Mesodermal cell (in vitro differentiated cells): ENCODE measurements around the gene PDILT. TPM values are rescaled to one million over a fixed set of nuclear protein-coding genes. Genes with fewer than 3 reads are reported as not detected.
"Not testable (repeated sequence)": the region's sequence is repeated elsewhere in the genome, so short reads cannot be mapped to it uniquely, and the experiment has no call there.

ENCODE experiments used
- H3K27ac ChIP-seq: 2 replicates; pipeline ENCODE4 v1.7.0; 2013; ENCODE audit warnings: mild to moderate bottlenecking, low read depth, low read length, moderate library complexity; ENCODE audit not compliant: severe bottlenecking
- H3K36me3 ChIP-seq: 2 replicates; pipeline ENCODE4 v1.7.1; 2013; ENCODE audit warnings: mild to moderate bottlenecking, low read length, moderate library complexity; ENCODE audit not compliant: control insufficient read depth, insufficient read depth
- H3K4me1 ChIP-seq: one replicate; pipeline ENCODE4 v1.7.1; 2013; ENCODE audit warnings: mild to moderate bottlenecking, low read length; ENCODE audit not compliant: insufficient read depth, control insufficient read depth, poor library complexity, severe bottlenecking
- H3K4me3 ChIP-seq: 2 replicates; pipeline ENCODE4 v1.7.0; 2013; ENCODE audit warnings: low read length, control low read depth, mild to moderate bottlenecking; ENCODE audit not compliant: insufficient read depth, poor library complexity, severe bottlenecking; ENCODE audit errors: extremely low read depth
- H3K9me3 ChIP-seq: 2 replicates; pipeline ENCODE4 v1.7.1; 2013; ENCODE audit warnings: mild to moderate bottlenecking, low read length, moderate library complexity; ENCODE audit not compliant: control insufficient read depth
- WGBS, 2 experiments: methylation state at CpG; one replicate each; pipeline ENCODE4 v1.1.5; 2013; ENCODE audit warnings: missing lambda C conversion rate in 2 of 2; ENCODE audit not compliant: insufficient coverage in 2 of 2; 5-methylcytosine and 5-hydroxymethylcytosine counted together
- polyA plus RNA-seq, 2 experiments: library from polyadenylated mRNA; stranded (reverse); fragments of 50-300 nt; gene quantifications; one replicate each; pipeline ENCODE4 v1.2.3, GENCODE V29; 2013

The PDILT gene, protein sequence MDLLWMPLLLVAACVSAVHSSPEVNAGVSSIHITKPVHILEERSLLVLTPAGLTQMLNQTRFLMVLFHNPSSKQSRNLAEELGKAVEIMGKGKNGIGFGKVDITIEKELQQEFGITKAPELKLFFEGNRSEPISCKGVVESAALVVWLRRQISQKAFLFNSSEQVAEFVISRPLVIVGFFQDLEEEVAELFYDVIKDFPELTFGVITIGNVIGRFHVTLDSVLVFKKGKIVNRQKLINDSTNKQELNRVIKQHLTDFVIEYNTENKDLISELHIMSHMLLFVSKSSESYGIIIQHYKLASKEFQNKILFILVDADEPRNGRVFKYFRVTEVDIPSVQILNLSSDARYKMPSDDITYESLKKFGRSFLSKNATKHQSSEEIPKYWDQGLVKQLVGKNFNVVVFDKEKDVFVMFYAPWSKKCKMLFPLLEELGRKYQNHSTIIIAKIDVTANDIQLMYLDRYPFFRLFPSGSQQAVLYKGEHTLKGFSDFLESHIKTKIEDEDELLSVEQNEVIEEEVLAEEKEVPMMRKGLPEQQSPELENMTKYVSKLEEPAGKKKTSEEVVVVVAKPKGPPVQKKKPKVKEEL
- not detected for polyA plus RNA-seq (2013, experiment 1 of 2)
- polyA plus RNA-seq (2013, experiment 2 of 2): not detected

DNA sequence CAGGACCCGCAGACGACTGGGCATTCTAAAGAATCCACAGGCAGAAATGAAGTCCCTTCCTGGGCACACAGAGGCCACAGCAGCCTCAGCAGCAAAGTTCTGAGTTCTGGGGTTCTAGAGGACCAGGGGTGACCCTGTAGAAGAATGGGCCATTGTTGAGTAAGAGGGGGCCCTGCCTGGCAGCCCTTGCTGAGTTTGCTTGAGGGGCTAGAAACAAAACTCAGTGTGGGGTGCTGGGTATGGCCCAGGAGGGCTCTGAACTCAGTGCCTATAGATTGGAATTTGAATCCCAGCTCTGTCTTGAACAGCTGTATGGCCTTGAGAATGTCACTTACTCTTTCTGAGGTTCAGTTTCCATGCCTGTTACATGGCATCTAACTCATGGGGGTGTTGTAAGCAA lies at the start of gene PDILT:
PDILT (minus strand) TSS at position 101 of the 400 bp plus-strand sequence. CDS start 5,437 bp downstream, outside the sequence.
- Histone ChIP-seq H3K36me3 (no peaks in the 10 kb centered on the region), H3K4me1 (no peaks in the 10 kb centered on the region), H3K4me3 (no peak within 1 kb of the TSS), H3K27ac (no peak within 1 kb of the TSS), H3K9me3 (no peaks in the 10 kb centered on the region)
- WGBS, 2 experiments: 86 to 100% methylated on average over 2 of the region's 2 CpGs

DNA sequence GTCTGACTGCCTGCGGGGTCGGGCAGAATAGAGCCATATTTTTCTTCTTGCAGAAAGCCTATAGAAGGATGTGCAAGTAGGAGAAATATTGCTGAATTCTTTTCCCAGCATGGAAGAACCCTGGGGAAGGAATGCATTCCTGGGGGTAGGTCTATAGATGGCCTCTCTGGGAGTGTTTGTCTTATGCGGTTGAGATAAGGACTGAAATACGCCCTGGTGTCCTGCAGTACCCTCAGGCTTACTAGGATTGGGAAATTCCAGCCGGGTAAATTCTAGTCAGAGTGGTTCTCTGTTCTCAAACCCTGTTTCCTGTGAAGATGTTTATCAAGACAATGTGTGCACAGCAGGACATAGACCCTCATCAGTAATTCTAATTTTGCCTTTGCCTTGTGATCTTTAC lies 49.1 kb upstream of the PDILT start:
- not testable (repeated sequence) for H3K36me3 ChIP-seq
- no CpG with 5 or more reads among the region's 5 CpGs for WGBS, 2 experiments

DNA sequence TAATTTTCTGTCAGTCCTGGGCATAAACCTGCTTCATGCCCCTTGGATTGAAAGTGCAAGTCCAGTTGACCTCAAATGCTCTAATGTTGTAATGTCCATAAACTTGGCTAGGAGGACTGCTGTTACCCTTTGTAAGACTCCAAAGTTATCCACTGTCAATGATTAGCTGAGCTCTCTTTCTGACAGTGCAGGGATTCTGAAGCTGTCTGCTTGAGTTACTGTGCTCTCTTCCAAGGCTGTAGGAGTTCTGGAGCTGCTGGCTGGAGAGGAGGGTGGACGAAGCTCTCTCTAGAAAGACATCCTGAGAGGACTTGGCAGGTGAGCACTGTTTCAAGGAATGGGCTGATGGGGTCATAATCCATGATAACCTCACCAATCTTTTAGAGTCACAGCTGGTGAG lies 46.8 kb upstream of the PDILT start, which contains the start of gene ACSM2A:
ACSM2A (plus strand) TSS at position 158 of the 400 bp plus-strand sequence. CDS start 8,594 bp downstream, outside the sequence.
- no CpG with 5 or more reads among the region's 1 CpG for WGBS, 2 experiments
- not testable (repeated sequence) for H3K36me3 ChIP-seq, H3K4me3 ChIP-seq, H3K9me3 ChIP-seq, H3K4me1 ChIP-seq, H3K27ac ChIP-seq

More for the DNA sequence above, 49.1 kb upstream of the PDILT start:
- H3K4me1 ChIP-seq, H3K4me3 ChIP-seq, H3K27ac ChIP-seq, H3K9me3 ChIP-seq: not testable (repeated sequence)

DNA sequence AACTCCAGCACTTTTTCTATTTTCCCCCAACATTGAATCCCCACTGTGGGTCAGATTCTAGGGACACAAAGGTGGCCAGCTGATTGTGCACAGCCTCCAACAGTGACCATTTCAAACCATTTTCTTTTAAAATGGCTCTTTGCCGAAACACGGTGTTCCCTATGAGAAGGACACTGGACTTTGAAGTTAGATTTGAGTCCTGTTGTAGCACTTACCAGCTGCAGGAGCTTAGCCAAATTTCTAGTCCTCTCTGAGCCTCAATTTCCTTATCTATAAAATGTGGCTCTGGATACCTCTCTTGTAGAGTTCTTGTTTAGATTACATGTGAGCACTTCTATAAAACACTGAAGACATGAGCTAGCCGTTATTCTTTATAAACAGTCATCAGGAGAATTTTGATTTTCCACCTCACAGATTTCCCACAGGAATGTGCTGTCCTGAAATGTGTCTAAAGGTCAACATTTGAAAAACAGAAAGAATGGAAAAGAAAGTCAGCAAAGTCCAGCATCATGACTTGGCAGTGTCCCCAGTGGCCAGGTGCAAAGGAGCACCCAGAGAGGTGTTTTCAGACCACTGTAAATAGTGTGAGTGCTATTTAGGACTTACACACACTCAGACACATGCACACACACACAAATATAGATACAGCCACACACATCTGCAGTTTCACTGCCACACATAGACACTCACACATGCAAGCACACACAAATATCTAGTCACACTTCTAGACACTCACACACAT lies 42.3 kb upstream of the PDILT start:
- not testable (repeated sequence) for H3K27ac ChIP-seq, H3K36me3 ChIP-seq, H3K4me3 ChIP-seq, H3K9me3 ChIP-seq, H3K4me1 ChIP-seq
- WGBS, 2 experiments: no CpG with 5 or more reads among the region's 3 CpGs

DNA sequence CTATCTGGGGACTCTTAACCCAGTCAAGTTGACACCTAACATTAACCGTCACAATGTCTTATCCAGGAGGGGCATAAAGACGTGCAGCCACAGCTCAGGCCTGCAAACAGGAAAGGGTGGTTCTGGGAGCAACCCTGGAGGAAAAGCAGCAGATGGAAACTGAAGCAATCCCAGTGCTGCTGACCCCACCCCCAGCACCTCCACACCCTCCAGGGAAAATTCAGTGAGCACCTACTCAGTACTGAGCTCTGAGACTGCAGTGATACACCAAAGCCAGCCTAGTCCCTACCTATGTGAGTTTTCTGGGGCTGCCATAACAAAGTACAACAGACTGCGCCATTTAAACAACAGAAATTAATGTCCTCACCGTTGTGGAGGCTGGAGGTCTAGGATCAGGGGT lies 37.3 kb upstream of the PDILT start:
- H3K9me3 ChIP-seq, H3K4me1 ChIP-seq, H3K36me3 ChIP-seq, H3K27ac ChIP-seq, H3K4me3 ChIP-seq: not testable (repeated sequence)
- WGBS, 2 experiments: 100% methylated on average over 1 of the region's 4 CpGs; no CpG with 5 or more reads in 1 of the 2 experiments

DNA sequence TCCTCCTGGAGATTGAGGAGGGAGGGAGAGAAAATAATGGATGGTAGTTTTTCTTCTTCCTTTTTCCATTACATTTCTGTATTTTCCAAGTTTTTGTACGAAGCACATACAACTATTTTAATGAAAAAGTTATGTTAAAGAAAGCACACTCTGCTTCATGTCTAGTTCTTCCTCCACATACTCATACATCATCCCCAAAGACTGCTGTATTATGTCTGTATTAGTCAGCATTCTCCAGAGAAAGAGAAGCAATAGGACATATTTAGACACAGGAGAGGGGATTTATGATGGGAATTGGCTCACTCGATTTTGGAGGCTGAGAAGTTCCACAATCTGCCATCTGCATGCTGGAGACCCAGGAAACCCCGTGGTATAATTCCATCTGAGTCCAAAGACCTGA lies 36.7 kb upstream of the PDILT start:
- H3K27ac ChIP-seq: no peak overlapping the region
- H3K9me3 ChIP-seq: no peaks in the 10 kb centered on the region
- WGBS, 2 experiments: 83 to 90% methylated on average over 2 of the region's 3 CpGs
- no peak overlapping the region for H3K4me3 ChIP-seq
- no peaks in the 10 kb centered on the region for H3K4me1 ChIP-seq
- H3K36me3 ChIP-seq: no peaks in the 10 kb centered on the region

DNA sequence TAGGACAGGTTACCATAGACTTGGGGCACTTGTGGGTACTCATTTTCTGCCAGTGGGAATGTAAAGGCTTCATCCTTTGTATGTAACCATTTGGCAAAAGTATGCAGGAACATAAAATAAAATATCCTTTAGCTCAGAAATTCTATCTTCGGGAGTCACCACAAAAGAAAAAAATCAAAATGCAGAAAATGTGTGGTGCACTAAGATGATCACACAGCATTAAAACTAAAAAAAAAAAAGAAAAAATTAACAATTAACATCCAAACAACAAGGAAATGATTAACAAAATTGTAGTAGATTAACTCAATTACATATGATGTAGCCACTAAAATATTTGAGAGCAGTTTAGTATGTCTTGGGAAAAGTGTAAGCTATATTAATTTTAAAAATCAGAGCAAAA lies 36.2 kb upstream of the PDILT start:
- not testable (repeated sequence) for H3K36me3 ChIP-seq, H3K4me1 ChIP-seq, H3K9me3 ChIP-seq, H3K4me3 ChIP-seq, H3K27ac ChIP-seq
- no CpG with 5 or more reads among the region's 1 CpG for WGBS, 2 experiments

DNA sequence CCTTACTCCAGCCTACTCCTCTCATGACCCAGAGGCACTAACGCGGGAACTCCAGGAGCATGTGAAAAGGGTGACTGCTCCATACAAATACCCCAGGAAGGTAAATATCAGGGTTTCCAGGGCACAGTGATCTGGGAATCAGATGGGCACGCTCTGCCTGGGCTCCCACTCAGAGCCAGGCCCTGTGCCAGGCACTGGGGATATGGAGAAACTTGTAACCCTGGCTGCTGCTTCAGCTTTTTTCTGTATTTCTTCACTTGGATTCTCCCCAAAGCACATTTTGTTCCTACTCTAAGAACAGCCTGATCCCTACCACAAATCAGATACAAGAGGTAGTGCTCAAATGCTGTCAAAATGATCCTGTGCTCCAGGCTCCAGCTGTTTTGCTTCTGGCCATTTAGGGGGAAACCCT lies 35.3 kb upstream of the PDILT start:
- 100% methylated on average over 1 of the region's 3 CpGs; no CpG with 5 or more reads in 1 of the 2 experiments for WGBS, 2 experiments
- H3K36me3 ChIP-seq, H3K4me1 ChIP-seq, H3K9me3 ChIP-seq, H3K4me3 ChIP-seq, H3K27ac ChIP-seq: not testable (repeated sequence)

DNA sequence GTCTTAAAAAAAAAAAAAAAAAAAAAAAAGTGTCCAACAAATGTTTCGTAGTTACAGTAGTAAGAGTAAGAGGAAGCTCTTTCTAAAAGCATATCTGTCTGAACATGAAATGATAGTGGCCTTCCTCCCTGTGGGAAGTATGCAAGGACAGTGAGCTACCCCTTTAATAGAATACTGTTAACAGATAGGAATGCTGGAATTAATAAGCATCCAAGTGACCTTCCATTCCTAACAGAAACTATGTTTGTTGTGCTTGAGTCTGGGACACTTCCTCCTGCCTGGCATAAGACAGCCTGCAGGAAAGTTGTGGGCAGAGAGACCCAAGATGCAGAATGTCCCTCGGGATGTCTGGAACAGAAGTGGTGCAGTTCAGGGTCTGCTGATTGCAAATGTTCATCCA lies 34.4 kb upstream of the PDILT start:
- H3K4me1 ChIP-seq, H3K4me3 ChIP-seq, H3K9me3 ChIP-seq, H3K27ac ChIP-seq, H3K36me3 ChIP-seq: not testable (repeated sequence)
- WGBS, 2 experiments: no CpG with 5 or more reads among the region's 2 CpGs

DNA sequence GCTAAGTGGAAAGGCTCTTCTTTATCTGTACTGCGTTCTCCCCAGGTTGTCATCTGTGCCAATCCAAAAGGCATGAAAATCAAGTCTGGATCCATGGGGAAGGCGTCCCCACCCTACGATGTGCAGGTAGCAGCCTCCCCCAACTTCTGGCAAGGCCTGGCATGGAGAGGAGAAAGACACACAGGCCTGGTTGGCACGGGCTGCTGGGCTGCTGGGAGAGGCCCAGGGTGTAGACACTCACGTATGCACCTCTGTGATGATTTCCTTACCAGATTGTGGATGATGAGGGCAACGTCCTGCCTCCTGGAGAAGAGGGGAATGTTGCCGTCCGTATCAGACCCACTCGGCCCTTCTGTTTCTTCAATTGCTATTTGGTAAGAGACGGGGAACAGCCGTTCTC lies 26.4 kb upstream of the PDILT start:
- Histone ChIP-seq H3K27ac (no peak overlapping the region), H3K4me3 (no peak overlapping the region), H3K36me3 (no peaks in the 10 kb centered on the region), H3K4me1 (no peaks in the 10 kb centered on the region), H3K9me3 (no peaks in the 10 kb centered on the region)
- WGBS, 2 experiments: 79 to 89% methylated on average over 5 to 7 of the region's 11 CpGs
